PFSK-1 (cell line): ENCODE data around the gene OR51V1.

Experiments used
- POLR2AphosphoS5 ChIP-seq: IDR thresholded peaks from 2 replicates; pipeline ENCODE4 v1.6.1; 2012; ENCODE audit warnings: low read depth, mild to moderate bottlenecking, control low read depth, low read length, moderate library complexity
- SIN3A ChIP-seq: IDR thresholded peaks from 2 replicates; pipeline ENCODE4 v1.6.1; 2012; ENCODE audit warnings: mild to moderate bottlenecking, low read length, moderate library complexity, borderline replicate concordance; ENCODE audit not compliant: insufficient read depth
- TAF1 ChIP-seq: IDR thresholded peaks from 2 replicates; pipeline ENCODE4 v1.6.1; 2012; ENCODE audit warnings: low read length, control low read depth, borderline replicate concordance; ENCODE audit not compliant: insufficient read depth

DNA sequence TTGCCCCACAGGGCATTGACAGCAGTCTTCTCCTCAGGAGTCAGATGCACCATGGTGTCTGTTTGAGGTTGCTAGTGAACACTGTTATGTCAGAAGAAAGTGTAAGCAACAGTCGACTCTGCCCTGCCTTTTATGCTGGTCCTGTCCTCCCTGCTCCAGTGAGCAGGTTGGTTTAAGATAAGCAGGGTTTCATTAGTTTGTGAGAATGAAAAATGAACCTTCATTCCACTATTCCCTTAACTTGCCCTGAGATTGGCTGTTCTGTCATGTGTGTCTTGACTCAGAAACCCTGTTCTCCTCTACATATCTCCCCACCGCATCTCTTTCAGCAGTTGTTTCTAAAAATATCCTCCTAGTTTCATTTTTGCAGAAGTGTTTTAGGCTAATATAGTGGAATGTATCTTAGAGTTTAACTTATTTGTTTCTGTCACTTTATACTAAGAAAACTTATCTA, 33.9 kb upstream of the OR51V1 start, which contains the start of gene HBD:
- TF ChIP-seq SIN3A (no peak), POLR2AphosphoS5 (no peak), TAF1 (no peak)
